Activated T-cell treated with anti-CD3 and anti-CD28 coated beads for 4 hours (primary cell): Measurements from ENCODE around the gene INTS12.

Source experiments
- DNase-seq: peaks from one replicate; pipeline ENCODE4 v3.0.0-alpha.2; 2020

The INTS12 gene

GRCh38 chr4:105679186-105679585 lies 29.3 kb downstream of the INTS12 start:
- no peak for DNase-seq

- DNase-seq: no peak
Observed at GRCh38 chr4:105677709-105678108, 30.8 kb downstream of the INTS12 start.

- no peak for DNase-seq
Observed at GRCh38 chr4:105674011-105674410, 34.5 kb downstream of the INTS12 start.

GRCh38 chr4:105671301-105671700 lies 37.2 kb downstream of the INTS12 start:
- no peak for DNase-seq

GRCh38 chr4:105670684-105671083 lies 37.8 kb downstream of the INTS12 start:
- DNase-seq: no peak

GRCh38 chr4:105666693-105667092 lies 41.8 kb downstream of the INTS12 start:
- DNase-seq: no peak

GRCh38 chr4:105662935-105663675 lies 45.4 kb downstream of the INTS12 start:
- no peak for DNase-seq

- no peak for DNase-seq
Observed at GRCh38 chr4:105661028-105661427, 47.5 kb downstream of the INTS12 start.

- no peak for DNase-seq
Observed at GRCh38 chr4:105659190-105659589, 49.3 kb downstream of the INTS12 start.

- DNase-seq: no peak
Observed at GRCh38 chr4:105657117-105657765, 51.2 kb downstream of the INTS12 start.

GRCh38 chr4:105652286-105652888 lies 56.1 kb downstream of the INTS12 start:
- no peak for DNase-seq

- no peak for DNase-seq
Observed at GRCh38 chr4:105651884-105652283, 56.6 kb downstream of the INTS12 start.

GRCh38 chr4:105650190-105650589 lies 58.3 kb downstream of the INTS12 start:
- DNase-seq: no peak

- no peak for DNase-seq
Observed at GRCh38 chr4:105645440-105645839, 63.0 kb downstream of the INTS12 start.

GRCh38 chr4:105644257-105644656 lies 64.2 kb downstream of the INTS12 start:
- no peak for DNase-seq

- DNase-seq: no peak
Observed at GRCh38 chr4:105641845-105642244, 66.6 kb downstream of the INTS12 start.

- no peak for DNase-seq
Observed at GRCh38 chr4:105637408-105638176, 70.9 kb downstream of the INTS12 start.

- DNase-seq: no peak
Observed at GRCh38 chr4:105634402-105635080, 73.9 kb downstream of the INTS12 start.

- no peak for DNase-seq
Observed at GRCh38 chr4:105633241-105633640, 75.2 kb downstream of the INTS12 start.
